ENCODE results near the gene PDE1A.
A peak's percentile ranks its signal among the peaks of the same experiment; 100 is the strongest.

The PDE1A gene

GRCh38 chr2:182220998-182221397, 205.8 kb downstream of the PDE1A start:
- H3K4me3 Mint-ChIP-seq = no peak overlapping the region
- no peak for ATAC-seq (ENCODE audit: low read depth)
- H3K36me3 Mint-ChIP-seq = no peaks in the 10 kb centered on the region
- no peaks in the 10 kb centered on the region for H3K9me3 Mint-ChIP-seq
- H3K27me3 Mint-ChIP-seq = no peaks in the 10 kb centered on the region
- no peak overlapping the region for H3K27ac Mint-ChIP-seq
- DNase-seq (ENCODE audit: low spot score in 2 of 2) = no peak
- H3K4me1 Mint-ChIP-seq = no peaks in the 10 kb centered on the region

- no peak overlapping the region for H3K4me3 Mint-ChIP-seq
- H3K27ac Mint-ChIP-seq = no peak overlapping the region
- H3K27me3 Mint-ChIP-seq = no peaks in the 10 kb centered on the region
- no peaks in the 10 kb centered on the region for H3K9me3 Mint-ChIP-seq
- no peak for DNase-seq (ENCODE audit: low spot score in 2 of 2)
- ATAC-seq (ENCODE audit: low read depth) = no peak
- no peaks in the 10 kb centered on the region for H3K4me1 Mint-ChIP-seq
- H3K36me3 Mint-ChIP-seq = no peaks in the 10 kb centered on the region
Observed at GRCh38 chr2:182220335-182220734, 206.5 kb downstream of the PDE1A start.

- DNase-seq (ENCODE audit: low spot score in 2 of 2) (no peak), ATAC-seq (ENCODE audit: low read depth) (no peak)
- H3K27ac Mint-ChIP-seq = no peak overlapping the region
- H3K36me3 Mint-ChIP-seq = peaks cover 7% of the 10 kb centered on the region
- H3K4me1 Mint-ChIP-seq = peaks cover 15% of the 10 kb centered on the region
- peaks cover 9% of the 10 kb centered on the region for H3K9me3 Mint-ChIP-seq
- H3K27me3 Mint-ChIP-seq = no peaks in the 10 kb centered on the region
- H3K4me3 Mint-ChIP-seq = no peak overlapping the region
Observed at GRCh38 chr2:182210669-182211068, 216.2 kb downstream of the PDE1A start.

GRCh38 chr2:182208421-182208820, 218.4 kb downstream of the PDE1A start:
- Mint-ChIP-seq H3K4me3 (no peak overlapping the region), H3K27me3 (no peaks in the 10 kb centered on the region), H3K27ac (no peak overlapping the region), H3K4me1 (peaks cover 15% of the 10 kb centered on the region), H3K36me3 (peaks cover 7% of the 10 kb centered on the region), H3K9me3 (peaks cover 9% of the 10 kb centered on the region)
- no peak for DNase-seq (ENCODE audit: low spot score in 2 of 2)
- no peak for ATAC-seq (ENCODE audit: low read depth)

GRCh38 chr2:182207049-182207746, 219.6 kb downstream of the PDE1A start:
- Mint-ChIP-seq H3K4me3 (no peak overlapping the region), H3K36me3 (peaks cover 7% of the 10 kb centered on the region), H3K27me3 (no peaks in the 10 kb centered on the region), H3K4me1 (peaks cover 15% of the 10 kb centered on the region), H3K27ac (no peak overlapping the region), H3K9me3 (peaks cover 9% of the 10 kb centered on the region)
- ATAC-seq (ENCODE audit: low read depth) (no peak), DNase-seq (ENCODE audit: low spot score in 2 of 2) (no peak)

- no peak for ATAC-seq (ENCODE audit: low read depth)
- Mint-ChIP-seq H3K27ac (no peak overlapping the region), H3K27me3 (no peaks in the 10 kb centered on the region)
Observed at GRCh38 chr2:182197529-182197928, 229.3 kb downstream of the PDE1A start.

GRCh38 chr2:182193291-182193690, 233.5 kb downstream of the PDE1A start:
- Mint-ChIP-seq H3K36me3 (no peaks in the 10 kb centered on the region), H3K4me1 (no peaks in the 10 kb centered on the region), H3K27me3 (no peaks in the 10 kb centered on the region), H3K4me3 (no peak overlapping the region), H3K9me3 (no peaks in the 10 kb centered on the region), H3K27ac (no peak overlapping the region)
- DNase-seq (ENCODE audit: low spot score in 2 of 2) = no peak
- no peak for ATAC-seq (ENCODE audit: low read depth)

More at GRCh38 chr2:182197529-182197928, 229.3 kb downstream of the PDE1A start:
- no peaks in the 10 kb centered on the region for H3K36me3 Mint-ChIP-seq
- no peaks in the 10 kb centered on the region for H3K4me1 Mint-ChIP-seq
- no peaks in the 10 kb centered on the region for H3K9me3 Mint-ChIP-seq
- DNase-seq (ENCODE audit: low spot score in 2 of 2) = no peak
- H3K4me3 Mint-ChIP-seq = no peak overlapping the region

- Mint-ChIP-seq H3K4me3 (no peak overlapping the region), H3K36me3 (no peaks in the 10 kb centered on the region), H3K4me1 (no peaks in the 10 kb centered on the region), H3K27ac (no peak overlapping the region), H3K9me3 (no peaks in the 10 kb centered on the region), H3K27me3 (no peaks in the 10 kb centered on the region)
- no peak for ATAC-seq (ENCODE audit: low read depth)
- no peak for DNase-seq (ENCODE audit: low spot score in 2 of 2)
Observed at GRCh38 chr2:182191061-182191460, 235.8 kb downstream of the PDE1A start.

- H3K9me3 Mint-ChIP-seq = peaks cover 6% of the 10 kb centered on the region
- no peak overlapping the region for H3K27ac Mint-ChIP-seq
- H3K27me3 Mint-ChIP-seq = peaks cover 3% of the 10 kb centered on the region
- no peak overlapping the region for H3K4me3 Mint-ChIP-seq
- DNase-seq (ENCODE audit: low spot score in 2 of 2) = no peak
- H3K36me3 Mint-ChIP-seq = peaks cover 3% of the 10 kb centered on the region
- H3K4me1 Mint-ChIP-seq = no peaks in the 10 kb centered on the region
- ATAC-seq (ENCODE audit: low read depth) = no peak
Observed at GRCh38 chr2:182187130-182187529, 239.7 kb downstream of the PDE1A start.

- Mint-ChIP-seq H3K27ac (no peak overlapping the region), H3K36me3 (peaks cover 3% of the 10 kb centered on the region), H3K9me3 (peaks cover 6% of the 10 kb centered on the region), H3K27me3 (peaks cover 3% of the 10 kb centered on the region), H3K4me1 (no peaks in the 10 kb centered on the region), H3K4me3 (no peak overlapping the region)
- DNase-seq (ENCODE audit: low spot score in 2 of 2) = peak in 1 of 2 donors; percentile 17
- ATAC-seq (ENCODE audit: low read depth) = no peak
Observed at GRCh38 chr2:182186132-182186735, 240.6 kb downstream of the PDE1A start.

- no peak overlapping the region for H3K4me3 Mint-ChIP-seq
- no peak for ATAC-seq (ENCODE audit: low read depth)
- H3K9me3 Mint-ChIP-seq = peaks cover 6% of the 10 kb centered on the region
- no peaks in the 10 kb centered on the region for H3K4me1 Mint-ChIP-seq
- peaks cover 6% of the 10 kb centered on the region for H3K27me3 Mint-ChIP-seq
- H3K36me3 Mint-ChIP-seq = peaks cover 3% of the 10 kb centered on the region
- DNase-seq (ENCODE audit: low spot score in 2 of 2) = no peak
- no peak overlapping the region for H3K27ac Mint-ChIP-seq
Observed at GRCh38 chr2:182182436-182182835, 244.4 kb downstream of the PDE1A start.

GRCh38 chr2:182181381-182181780, 245.5 kb downstream of the PDE1A start:
- Mint-ChIP-seq H3K4me3 (no peak overlapping the region), H3K27ac (no peak overlapping the region), H3K36me3 (peaks cover 3% of the 10 kb centered on the region), H3K4me1 (no peaks in the 10 kb centered on the region), H3K9me3 (peaks cover 6% of the 10 kb centered on the region), H3K27me3 (peaks cover 6% of the 10 kb centered on the region)
- ATAC-seq (ENCODE audit: low read depth) (no peak), DNase-seq (ENCODE audit: low spot score in 2 of 2) (no peak)

- H3K27ac Mint-ChIP-seq = no peak overlapping the region
- no peaks in the 10 kb centered on the region for H3K4me1 Mint-ChIP-seq
Observed at GRCh38 chr2:182179176-182179575, 247.7 kb downstream of the PDE1A start.

GRCh38 chr2:182173944-182174622, 252.8 kb downstream of the PDE1A start:
- Mint-ChIP-seq H3K4me3 (no peak overlapping the region), H3K36me3 (no peaks in the 10 kb centered on the region), H3K27me3 (no peaks in the 10 kb centered on the region), H3K4me1 (no peaks in the 10 kb centered on the region), H3K27ac (no peak overlapping the region), H3K9me3 (no peaks in the 10 kb centered on the region)
- DNase-seq (ENCODE audit: low spot score in 2 of 2) = no peak
- no peak for ATAC-seq (ENCODE audit: low read depth)

More at GRCh38 chr2:182179176-182179575, 247.7 kb downstream of the PDE1A start:
- peaks cover 6% of the 10 kb centered on the region for H3K27me3 Mint-ChIP-seq
- H3K9me3 Mint-ChIP-seq = peaks cover 6% of the 10 kb centered on the region
- ATAC-seq (ENCODE audit: low read depth) (no peak), DNase-seq (ENCODE audit: low spot score in 2 of 2) (no peak)
- H3K36me3 Mint-ChIP-seq = peaks cover 3% of the 10 kb centered on the region
- no peak overlapping the region for H3K4me3 Mint-ChIP-seq
